ENCODE results near the gene EVC2.

DNA sequence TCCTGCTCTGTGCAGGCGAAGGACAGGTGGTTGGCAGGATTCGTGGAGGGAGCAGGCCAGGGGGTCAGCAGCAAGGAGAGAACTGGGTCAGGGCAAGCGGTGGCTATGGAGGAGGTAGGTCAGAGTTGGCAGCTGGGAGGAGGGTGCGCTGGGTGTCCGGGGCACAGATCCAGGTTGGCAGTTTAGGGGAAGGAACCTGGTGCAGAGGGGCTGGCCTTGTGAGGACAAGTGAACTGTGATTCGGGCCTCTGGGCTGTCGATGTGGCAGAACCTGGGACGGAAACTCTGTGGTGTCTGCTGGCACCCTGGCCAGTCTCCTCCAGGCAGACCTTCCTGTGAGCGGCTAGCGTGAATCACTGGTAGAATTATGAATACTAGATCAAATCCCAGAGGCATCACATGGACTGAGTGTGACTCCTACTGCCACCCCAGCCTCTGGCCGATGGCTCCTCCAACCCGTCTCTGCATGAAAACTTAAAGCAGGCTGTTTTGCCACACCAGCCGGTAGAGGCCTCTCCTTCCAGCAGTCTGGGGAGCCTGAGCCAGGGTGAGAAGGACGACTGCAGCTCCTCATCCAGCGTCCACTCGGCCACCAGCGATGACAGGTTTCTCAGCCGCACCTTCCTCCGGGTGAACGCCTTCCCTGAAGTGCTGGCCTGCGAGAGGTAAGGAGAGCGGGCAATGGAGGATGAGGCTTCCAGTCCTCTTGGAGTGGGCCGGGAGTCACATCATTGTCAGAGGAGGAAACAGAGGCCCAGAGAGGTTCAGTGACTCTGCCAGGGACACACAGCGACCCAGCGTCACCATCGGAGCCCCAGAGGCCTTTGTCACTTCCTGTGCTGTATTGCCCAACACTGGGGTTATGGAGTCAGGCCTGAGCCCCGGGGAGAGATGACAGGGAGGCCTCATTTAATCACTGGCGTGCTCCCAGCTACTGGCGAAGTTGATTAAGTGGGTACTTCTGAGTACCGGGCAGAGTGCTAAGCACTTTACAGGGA lies 22.9 kb upstream of the EVC2 start:
- TF ChIP-seq, protein P1, sequence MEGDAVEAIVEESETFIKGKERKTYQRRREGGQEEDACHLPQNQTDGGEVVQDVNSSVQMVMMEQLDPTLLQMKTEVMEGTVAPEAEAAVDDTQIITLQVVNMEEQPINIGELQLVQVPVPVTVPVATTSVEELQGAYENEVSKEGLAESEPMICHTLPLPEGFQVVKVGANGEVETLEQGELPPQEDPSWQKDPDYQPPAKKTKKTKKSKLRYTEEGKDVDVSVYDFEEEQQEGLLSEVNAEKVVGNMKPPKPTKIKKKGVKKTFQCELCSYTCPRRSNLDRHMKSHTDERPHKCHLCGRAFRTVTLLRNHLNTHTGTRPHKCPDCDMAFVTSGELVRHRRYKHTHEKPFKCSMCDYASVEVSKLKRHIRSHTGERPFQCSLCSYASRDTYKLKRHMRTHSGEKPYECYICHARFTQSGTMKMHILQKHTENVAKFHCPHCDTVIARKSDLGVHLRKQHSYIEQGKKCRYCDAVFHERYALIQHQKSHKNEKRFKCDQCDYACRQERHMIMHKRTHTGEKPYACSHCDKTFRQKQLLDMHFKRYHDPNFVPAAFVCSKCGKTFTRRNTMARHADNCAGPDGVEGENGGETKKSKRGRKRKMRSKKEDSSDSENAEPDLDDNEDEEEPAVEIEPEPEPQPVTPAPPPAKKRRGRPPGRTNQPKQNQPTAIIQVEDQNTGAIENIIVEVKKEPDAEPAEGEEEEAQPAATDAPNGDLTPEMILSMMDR (IDR thresholded peaks at IDR 0.05; ENCODE audit: low read depth, low read length): no peak
- TF ChIP-seq EZH2phosphoT487 (IDR thresholded peaks at IDR 0.05; ENCODE audit: low read depth): no peak

All from OCI-LY3 (cell line).